HG03064 (cell line): Measurements from ENCODE around the gene PKN1.
A peak's percentile ranks its signal among the peaks of the same experiment; 100 is the strongest.

Experiments
- ATAC-seq: cut with Tn5 transposase; IDR thresholded peaks from one replicate; pipeline ENCODE4 v1.9.1; 2021; ENCODE audit warnings: low read depth; ENCODE audit not compliant: unreplicated experiment

Gene PKN1

DNA sequence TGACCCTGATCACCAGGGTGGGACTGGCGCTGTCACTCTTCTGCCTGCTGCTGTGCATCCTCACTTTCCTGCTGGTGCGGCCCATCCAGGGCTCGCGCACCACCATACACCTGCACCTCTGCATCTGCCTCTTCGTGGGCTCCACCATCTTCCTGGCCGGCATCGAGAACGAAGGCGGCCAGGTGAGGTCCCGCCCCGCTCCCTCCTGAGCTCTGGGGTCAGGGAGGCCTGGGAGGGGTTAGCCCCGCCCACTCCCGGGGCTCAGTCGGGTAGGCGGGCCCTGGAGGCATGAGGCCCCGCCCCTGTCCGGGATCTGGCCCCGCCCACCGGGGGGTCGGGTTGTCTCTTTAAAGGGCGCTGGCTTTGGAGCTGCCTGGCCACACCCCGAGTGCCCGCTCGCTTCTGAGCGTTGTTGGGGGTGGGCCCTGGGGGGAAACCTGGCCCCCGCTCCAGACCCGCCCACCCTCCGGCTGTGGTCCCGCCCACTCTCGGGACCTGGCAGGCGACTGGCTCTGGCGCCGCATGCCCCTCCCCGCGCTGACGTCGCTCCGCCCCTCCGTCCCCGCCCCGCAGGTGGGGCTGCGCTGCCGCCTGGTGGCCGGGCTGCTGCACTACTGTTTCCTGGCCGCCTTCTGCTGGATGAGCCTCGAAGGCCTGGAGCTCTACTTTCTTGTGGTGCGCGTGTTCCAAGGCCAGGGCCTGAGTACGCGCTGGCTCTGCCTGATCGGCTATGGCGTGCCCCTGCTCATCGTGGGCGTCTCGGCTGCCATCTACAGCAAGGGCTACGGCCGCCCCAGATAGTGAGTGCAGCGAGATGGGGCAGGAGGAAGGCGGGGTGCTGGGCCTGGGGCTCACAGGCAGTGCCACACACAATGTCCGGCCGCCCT lies 27.1 kb upstream of the PKN1 start:
- ATAC-seq: no peak

DNA sequence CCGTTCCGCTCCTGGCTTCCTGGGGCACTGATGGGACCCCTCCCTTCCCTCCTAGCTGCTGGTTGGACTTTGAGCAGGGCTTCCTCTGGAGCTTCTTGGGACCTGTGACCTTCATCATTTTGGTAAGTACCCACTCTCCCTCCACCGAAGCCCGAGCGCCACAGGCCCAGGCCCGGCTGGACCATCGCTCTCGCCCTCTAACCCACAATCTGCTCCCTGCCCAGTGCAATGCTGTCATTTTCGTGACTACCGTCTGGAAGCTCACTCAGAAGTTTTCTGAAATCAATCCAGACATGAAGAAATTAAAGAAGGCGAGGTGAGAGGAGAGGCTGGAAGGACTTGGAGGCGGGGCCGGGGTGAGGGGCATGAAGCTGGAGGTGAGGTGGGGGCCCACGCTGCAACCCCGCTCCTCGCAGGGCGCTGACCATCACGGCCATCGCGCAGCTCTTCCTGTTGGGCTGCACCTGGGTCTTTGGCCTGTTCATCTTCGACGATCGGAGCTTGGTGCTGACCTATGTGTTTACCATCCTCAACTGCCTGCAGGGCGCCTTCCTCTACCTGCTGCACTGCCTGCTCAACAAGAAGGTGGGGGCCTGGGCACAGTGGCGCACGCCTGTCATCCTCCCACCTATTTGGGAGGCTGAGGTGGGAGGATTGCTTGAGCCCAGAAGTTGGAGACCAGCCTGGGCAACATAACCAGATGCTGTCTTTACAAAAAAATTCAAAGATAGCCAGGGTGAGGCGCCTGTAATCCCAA lies 26.3 kb upstream of the PKN1 start:
- ATAC-seq: no peak

DNA sequence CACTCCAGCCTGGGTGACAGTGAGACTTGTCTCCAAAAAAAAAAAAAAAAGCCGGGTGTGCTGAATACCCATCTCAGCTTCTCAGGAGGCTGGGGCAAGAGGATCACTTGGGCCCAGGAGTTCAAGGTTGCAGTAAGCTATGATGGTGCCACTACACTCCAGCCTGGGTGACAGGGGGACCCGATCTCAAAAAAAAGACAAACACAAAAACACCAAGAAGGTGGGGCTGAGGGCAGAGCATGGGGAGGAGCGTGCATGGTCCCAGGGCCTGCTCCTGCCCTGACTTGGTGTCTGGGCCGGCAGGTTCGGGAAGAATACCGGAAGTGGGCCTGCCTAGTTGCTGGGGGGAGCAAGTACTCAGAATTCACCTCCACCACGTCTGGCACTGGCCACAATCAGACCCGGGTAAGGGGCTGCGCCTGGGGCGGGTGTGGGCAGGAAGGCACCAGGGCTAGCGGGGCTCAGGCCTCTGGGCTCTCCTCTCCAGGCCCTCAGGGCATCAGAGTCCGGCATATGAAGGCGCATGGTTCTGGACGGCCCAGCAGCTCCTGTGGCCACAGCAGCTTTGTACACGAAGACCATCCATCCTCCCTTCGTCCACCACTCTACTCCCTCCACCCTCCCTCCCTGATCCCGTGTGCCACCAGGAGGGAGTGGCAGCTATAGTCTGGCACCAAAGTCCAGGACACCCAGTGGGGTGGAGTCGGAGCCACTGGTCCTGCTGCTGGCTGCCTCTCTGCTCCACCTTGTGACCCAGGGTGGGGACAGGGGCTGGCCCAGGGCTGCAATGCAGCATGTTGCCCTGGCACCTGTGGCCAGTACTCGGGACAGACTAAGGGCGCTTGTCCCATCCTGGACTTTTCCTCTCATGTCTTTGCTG lies 25.3 kb upstream of the PKN1 start:
- ATAC-seq: no peak

DNA sequence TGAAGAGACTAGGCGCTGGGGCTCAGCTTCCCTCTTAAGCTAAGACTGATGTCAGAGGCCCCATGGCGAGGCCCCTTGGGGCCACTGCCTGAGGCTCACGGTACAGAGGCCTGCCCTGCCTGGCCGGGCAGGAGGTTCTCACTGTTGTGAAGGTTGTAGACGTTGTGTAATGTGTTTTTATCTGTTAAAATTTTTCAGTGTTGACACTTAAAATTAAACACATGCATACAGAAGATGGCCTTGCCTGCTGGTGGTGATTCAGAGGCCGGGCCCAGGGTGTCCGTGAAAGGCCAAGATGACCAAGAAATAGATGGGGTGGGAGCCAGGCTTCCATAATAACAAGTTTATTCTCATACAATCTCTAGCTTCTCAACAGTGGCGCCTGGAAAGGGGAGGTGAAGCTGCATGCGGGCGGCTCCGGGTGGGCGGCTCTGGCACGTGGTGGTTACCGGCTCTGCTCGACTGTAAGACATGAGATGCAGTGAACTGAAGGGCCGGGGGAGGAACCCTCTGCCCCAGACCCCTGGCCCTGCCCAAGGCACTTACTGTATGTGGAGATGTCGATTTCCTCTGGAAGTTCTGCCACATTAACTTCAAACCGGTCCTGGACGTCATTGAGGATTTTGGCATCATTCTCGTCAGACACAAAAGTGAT lies 24.5 kb upstream of the PKN1 start:
- no peak for ATAC-seq

DNA sequence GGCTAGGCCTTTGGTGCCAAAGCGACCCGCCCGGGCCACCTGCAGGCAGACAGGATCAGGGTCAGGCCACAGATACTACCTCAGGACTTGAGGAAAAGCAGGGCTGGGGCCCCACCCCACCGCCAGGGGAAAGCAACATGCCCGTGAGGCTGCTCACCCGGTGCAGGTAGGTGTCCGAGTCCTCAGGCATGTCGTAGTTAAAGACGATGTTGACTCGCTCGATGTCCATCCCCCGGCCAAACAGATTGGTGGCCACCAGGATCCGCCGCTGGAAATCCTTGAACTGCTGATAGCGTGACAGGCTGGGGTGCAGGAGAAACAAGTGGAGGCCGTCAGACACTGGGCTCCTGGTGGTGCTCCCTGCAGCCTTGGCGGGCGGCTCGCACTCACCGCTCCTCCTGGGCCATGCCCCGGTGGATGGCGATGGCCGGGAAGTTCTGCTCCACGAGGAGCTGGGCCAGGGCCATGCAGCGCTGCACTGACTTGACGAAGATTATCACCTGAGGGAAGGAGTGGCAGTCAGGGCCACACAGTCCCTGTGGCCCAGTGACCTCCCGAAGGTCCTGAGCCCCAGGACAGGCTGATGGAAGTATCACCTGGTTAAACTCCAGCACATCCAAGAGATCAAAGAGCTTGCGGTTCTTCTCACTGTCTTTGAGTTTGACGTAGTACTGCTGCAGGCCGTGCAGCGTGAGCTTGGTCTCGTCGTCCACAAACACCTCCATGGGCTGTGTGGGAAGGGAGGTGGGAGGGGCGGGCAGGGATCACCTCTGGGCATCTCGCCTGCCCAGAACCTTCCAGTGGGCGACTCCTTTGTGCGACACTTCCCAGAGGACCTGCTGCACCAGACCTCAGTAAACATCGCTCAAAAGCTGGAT lies 23.7 kb upstream of the PKN1 start:
- no peak for ATAC-seq

DNA sequence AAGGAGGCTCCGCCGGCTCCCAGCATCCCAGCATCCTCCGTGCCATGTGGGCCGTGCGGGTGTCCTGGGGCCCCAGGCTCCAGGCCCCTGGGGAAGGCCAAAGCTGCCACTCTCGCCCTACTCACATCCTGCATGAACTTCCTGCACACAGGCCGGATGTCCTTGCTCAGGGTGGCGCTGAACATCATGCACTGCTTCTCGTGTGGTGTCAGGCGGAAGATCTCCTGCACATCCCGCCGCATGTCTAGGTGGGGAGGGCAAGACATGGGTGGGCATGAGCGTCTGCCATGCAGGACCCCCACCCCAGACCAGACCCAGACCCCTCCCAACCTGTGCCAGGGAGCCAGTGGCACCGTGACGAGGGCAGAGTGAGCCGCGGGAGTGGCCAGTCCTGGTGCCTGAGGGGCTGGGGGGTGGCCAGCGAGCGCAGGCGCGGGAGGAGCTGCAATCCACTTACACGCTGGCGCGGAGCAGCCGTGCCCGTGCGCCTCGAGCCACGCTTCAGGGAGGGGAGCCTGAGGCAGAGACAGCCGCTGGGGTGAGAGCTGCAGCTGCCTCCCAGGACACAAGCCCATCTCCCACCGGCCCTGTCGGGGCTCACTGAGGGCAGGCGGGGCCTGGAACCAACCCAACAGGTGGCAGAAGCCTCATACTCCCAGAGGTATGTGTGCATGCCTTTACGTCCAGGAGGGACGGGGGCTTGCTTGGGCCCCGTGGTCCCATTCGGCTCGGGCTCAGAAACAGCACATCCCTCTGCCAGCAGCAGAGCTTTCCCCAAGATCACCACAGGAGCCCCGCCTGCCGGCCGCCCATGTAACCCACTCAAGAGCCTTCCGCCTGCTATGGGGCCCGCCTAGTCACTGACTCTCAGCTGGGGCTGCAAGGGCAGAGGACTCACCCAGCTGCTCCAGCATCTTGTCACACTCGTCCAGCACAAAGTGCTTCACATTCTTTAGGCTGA lies 22.7 kb upstream of the PKN1 start:
- no peak for ATAC-seq

DNA sequence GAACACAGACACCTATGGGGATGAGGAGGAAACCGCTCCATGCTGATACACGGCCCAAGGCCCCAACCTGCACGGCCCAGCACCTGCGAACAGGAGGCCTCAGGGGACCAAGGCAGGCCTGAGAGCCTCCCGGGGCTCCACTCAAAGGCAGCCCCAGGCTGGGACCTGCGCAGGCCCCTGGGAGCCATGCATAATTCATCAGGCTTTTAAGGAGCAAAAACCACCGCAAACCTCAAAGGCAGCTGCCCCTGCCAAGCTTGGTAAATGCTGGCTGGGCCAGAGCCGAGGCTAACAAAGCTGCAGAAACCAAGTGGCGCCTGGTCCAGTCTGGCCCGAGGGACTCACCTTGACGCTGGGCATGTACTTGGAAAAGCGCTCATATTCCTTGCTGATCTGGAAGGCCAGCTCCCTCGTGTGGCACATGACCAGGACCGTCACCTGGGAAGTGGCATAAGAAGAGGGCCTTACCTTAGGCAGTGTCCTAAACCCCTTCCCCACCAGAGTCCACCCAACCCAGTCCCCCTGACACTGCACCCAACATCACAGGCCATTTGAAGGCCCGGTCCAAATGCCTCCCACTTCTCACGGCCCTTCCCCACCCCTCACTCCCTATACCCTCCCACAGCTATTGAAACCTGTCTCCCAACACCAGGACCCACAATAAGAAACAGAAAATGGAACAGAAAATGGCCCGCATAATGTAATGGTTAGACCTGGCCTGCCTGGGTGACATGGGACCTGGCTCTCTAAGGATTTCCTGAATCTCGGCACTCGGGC lies 21.8 kb upstream of the PKN1 start:
- ATAC-seq: no peak

DNA sequence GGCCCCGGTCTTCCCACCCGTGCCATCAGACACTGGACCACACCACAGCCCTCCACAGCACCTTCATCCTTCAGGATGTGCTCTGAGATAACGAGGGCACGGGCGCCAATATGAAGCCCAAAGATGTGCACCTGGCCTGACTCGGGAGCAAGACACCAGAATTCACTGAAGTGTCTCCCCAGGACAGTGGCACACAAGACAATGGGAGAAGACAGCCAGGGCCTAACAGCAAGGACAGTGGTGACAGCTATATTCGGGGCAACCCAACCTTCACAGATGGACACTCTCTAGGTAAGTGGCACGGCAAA lies 21.2 kb upstream of the PKN1 start:
- no peak for ATAC-seq

DNA sequence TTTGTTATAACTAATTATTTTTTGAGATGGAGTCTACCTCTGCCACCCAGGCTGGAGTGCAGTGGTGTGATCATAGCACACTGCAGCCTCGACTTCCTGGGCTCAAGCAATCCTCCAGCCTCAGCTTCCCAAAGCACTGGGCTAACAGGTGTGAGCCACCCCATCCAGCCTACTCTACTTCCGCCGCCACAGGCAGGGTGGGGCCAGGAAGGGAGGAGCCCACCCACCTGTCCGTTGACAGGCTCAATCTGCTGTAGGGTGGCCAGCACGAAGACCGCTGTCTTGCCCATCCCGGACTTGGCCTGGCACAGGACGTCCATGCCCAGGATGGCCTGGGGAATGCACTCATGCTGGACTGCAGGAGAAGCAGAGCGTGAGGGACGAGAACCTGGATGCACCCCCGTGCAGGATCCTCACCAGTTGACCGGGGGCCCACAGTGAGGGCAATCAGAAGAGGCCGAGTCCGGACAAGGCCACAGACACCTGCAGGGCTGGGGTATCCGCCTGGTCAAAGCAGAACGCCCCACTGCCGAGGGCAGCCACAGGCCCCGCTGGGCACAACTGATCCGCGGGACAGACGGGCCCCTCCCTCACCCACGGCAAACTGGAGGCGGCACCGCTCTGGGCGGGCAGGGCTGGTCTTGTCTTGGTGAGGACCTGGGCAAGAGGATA lies 20.6 kb upstream of the PKN1 start:
- ATAC-seq: no peak

DNA sequence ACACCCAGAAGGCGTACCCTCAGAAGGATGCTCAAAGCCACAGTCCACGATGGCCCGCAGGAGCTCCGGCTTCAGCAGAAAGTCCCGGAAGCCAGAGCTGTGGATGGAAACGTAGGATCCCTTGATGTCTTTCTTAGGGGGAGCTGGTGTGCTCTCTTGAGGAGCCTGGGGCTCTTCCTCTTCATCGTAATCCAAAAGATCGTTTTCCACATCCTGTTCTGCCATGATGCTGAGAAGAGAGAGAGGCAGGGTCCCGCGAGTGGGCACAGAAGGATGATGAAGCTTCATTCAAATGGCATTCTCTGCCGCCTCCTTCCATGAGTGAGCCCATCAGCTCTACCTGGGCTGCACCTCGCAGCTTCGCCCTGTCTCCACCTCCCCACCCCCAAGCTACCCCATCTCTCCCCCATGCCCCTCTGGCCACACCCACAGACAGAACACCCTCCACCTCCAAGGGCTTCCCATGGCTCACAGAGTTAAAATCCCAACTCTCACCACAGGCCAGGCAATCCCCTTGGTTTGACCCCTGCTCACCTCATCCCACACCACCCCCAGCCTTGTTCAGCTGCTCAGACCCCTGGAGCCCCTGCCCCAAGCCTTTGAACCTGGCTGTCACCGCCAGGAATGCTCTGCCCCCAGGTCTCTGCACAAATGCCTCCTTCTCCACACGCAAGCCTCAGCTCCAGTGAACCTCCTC lies 20.0 kb upstream of the PKN1 start:
- ATAC-seq: no peak

DNA sequence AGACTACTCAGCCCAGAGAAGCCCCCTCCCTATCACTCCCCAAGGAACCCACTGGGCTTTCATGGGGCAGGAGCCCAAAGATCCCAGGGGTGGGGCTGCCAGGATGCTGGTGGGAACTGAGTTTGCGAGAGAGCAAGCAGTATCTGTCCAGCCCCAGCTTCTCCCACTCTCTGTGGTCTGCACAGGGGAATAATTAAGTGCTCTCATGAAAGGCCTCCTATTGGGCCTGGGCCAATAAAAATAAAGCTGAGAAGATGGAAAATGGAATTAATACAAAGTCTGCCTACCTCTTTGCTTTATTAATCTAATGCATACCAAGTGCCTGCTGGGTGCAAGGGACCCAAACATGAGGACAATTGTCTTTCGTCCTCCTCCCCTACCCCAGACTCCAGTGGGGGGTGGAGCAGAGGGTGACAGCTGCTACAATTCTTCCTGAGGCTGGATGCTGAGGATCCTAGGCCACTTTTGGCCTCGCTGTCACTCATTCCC lies 19.4 kb upstream of the PKN1 start:
- no peak for ATAC-seq

DNA sequence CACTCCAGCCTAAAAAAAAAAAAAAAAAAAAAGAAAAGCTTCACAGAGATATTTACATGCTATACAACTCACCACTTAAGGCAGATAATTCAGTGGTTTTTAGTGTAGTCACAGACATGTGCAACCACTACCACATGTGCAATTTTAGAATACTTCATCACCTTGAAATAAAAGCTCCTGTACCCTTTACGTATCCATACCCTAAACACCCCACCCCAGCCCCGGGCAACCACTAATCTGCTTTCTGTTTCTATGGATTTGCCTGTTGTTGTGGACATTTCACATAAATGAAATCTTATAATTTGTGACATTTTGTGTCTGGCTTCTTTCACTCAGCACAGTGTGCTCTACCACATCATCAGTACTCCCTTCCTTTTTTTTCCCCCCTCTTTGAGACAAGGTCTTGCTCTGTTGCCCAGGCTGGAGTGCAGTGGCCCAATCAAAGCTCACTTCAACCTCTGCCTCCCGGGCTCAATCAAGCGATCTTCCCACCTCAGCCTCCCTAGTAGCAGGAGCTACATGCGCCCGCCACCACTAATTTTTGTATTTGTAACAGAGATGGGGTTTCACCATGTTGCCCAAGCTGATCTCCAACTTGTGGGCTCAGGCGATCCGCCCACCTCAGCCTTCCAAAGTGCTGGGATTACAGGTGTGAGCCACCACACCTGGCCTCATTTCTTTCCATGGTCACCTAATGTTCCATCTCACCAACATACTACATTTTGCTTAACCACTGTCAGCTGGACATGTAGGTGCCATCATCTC lies 18.0 kb upstream of the PKN1 start:
- ATAC-seq: no peak

DNA sequence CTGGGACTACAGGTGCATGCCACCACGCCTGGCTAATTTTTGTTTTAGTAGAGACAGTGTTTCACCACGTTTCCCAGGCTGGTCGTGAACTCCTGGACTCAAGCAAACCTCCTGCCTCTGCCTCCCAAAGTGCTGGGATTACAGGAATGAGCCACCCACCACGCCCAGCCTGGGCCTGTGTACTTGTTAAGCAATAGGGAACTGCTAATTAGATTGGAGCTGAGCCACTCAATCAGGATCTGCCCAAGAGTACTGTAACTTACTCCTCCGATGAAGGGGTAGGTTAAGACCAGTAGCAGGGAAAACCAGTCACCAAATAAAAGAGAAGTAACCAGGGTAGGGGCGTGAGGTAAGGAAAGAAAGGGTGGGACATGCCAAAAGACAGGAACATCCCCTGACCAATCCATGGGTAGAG lies 16.3 kb upstream of the PKN1 start:
- no peak for ATAC-seq

DNA sequence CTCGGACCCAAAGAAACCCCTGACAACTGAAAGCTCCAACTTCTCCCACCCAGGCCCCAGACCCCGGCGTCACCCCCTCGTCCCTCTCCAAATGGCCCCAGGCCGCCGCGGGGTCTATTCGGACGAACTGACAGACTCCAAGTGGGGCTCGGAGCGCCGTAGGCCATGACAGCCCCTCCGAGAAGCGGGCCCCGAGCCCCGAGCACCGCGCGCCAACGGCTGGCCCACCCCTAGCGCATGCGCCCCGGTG lies 14.3 kb upstream of the PKN1 start:
- ATAC-seq: peak; percentile 26

DNA sequence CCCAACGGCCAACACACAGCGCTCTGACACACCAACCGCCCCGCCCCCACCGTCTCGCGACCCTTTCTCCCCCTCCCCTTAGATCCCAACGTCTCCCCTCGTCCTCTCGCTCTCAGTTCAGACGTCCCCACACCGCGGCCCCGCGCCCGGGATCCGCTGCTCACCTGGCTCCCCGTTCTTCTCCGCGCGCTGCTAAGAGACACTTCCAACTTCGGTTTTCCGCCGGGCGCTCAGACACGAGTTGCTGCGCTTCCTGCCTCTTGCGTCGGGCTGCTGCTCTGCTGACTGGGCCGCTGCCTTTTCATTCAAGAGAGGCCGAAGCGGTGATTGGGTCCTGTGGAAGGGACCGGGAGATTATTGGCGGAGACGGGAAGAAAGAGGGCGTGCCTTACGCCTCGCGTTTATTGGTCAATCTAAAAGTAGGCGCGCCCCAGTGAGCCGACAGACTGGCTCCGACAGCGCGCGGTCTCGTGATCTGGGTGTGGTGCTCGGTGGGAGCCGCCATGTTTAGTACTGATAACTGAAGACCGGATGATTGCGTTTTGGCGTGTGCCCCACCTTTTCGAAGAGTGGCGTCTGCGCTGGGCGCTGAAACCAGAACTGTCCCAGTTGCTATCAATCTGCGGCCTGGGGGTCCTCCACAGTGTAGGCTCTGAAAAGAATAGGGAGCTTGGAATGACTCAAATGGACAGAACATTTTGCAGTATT lies 13.8 kb upstream of the PKN1 start, which contains the start of gene DDX39A:
DDX39A (minus strand) TSS at position 236 of the 708 bp plus-strand sequence. CDS start 6,121 bp downstream, outside the sequence.
- peak; percentile 76 for ATAC-seq
